Right lung (tissue), 5 donors: Measurements from ENCODE around the gene SLC35F1. TPM values are rescaled to one million over a fixed set of nuclear protein-coding genes. Genes with fewer than 3 reads are reported as not detected.

Source experiments
- DNase-seq, 2 donors: peaks; one replicate each; pipeline ENCODE4 v3.0.0-alpha.2; 2013
- polyA plus RNA-seq, 5 donors: library from polyadenylated mRNA; unstranded; fragments of 120-200 nt; gene quantifications; one replicate each; pipeline versions ENCODE4 v1.2.1 to v1.2.3, GENCODE V29; 2013; ENCODE audit warnings: inconsistent platforms in 1 of 5, low replicate concordance in 1 of 5; ENCODE audit not compliant: insufficient read length in 5 of 5, insufficient read depth in 1 of 5

Gene SLC35F1
- polyA plus RNA-seq, 5 donors, result 2.6 to 3.7 (median 3.1) TPM

- DNase-seq, result no peak
These were observed 196.5 kb downstream of the SLC35F1 start for GRCh38 chr6:118103381-118104146.

DNA sequence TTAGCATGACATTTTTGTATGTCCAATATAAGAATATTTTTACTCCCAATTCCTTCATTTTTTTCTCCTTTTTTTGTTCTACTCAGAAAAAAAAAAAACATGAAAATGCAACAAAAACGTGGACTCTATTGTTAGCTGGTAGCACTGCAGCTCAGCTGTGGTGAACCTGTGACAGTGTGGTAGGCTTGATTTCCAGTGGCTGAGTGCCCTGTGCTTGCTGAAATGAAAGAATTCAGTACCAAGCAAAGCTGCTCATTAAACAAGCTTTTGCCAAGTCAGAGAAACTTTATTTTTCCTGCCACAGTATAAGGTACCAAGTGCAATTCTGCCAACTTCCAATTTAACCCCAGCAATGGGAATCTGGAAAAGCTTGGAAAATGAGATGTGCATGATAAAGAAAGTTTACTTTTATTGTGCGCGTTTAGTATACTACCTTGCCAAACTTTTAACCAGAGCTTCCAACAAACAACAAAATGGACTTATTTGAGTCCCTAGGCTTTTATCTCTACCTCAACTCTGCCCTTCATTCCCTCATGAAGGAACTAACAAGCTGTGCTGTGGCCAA is 215.2 kb downstream of the SLC35F1 start:
- DNase-seq, result no peak

- DNase-seq, result no peak
These were observed 215.7 kb downstream of the SLC35F1 start for GRCh38 chr6:118122801-118123200.

DNA sequence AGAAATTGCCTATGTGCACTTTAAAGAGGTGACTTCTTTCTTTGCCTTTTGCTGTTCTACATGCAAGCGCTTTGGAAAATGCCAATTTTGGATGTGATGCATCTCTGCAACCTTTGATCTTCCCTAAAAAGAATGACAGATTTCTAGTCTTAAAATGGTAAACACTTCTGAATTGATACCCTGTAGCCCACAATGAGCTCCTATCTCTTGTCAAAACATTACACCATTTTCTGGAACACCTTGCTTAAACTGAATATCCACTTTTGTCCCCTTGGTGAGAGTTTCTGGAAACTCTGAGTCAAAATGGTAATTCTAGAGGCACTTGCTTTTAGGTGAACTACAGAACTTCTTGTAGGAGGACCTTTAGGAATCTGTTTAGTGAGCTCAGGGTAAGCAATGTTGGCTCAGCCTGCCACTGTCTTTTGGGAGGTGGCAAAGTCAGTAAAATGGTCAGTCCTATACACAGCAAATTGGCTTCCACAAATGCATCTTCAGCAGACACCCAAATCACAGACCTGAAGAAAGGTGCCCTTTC is 216.5 kb downstream of the SLC35F1 start:
- DNase-seq, result no peak

DNA sequence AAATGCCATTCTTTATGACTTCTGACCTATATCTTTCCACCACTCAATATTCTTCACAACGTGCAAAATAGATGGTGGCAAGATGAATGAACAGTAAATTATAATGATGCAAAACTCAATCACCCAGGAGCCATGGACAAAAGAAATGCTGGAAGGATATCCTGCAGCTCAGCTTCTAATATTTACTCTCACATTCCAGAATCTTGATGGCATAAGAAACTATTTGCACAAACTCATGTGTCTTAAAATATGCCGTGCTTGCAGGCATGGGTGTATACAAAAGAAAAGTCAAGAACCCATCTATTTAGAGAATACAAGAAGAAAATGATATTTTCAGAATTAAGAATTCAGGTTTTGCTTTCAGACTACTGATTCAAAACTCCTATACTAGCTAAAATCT is 217.8 kb downstream of the SLC35F1 start:
- no peak for DNase-seq

DNA sequence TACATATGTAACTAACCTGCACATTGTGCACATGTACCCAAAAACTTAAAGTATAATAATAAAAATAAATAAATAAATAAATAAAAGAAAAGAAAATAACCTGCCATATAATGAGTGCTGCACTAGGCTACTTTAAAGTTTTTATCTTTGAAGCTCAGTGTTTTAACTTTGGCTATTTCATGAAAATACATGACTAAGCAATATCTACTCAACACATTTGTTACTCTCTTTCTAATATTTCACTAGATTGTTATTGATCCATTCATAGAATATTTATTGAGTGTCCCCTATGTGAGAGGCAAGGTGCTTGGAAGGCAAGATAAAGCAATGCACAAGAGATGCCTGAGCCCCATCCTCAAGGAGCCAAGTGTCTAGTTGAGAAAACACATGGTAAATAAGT is 221.7 kb downstream of the SLC35F1 start:
- DNase-seq, result no peak

GRCh38 chr6:118134206-118134605 is 227.1 kb downstream of the SLC35F1 start:
- DNase-seq, result peak; percentile 55

- DNase-seq, result peak; percentile 19 to 36
These were observed 227.7 kb downstream of the SLC35F1 start for GRCh38 chr6:118134736-118135135.

DNA sequence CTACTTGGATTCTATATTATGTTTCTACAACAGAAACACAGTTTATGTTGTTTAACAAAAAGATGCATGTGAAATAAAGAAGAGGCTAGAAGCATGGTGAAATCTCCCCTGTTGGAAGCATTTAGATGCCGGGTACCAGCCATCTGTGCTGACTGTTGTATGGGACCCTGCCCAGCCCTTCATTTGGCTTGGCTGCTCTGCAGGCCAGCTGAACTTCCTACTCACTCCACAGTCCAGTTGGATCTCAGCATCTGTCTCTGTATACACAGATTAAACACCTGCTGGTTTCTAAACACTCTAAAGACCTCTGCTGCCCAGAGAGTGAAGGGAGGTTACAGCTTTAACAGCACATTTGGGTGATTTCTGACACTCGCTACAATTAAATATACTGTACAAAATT is 228.3 kb downstream of the SLC35F1 start:
- no peak for DNase-seq

GRCh38 chr6:118141211-118141610 is 234.1 kb downstream of the SLC35F1 start:
- no peak for DNase-seq

DNA sequence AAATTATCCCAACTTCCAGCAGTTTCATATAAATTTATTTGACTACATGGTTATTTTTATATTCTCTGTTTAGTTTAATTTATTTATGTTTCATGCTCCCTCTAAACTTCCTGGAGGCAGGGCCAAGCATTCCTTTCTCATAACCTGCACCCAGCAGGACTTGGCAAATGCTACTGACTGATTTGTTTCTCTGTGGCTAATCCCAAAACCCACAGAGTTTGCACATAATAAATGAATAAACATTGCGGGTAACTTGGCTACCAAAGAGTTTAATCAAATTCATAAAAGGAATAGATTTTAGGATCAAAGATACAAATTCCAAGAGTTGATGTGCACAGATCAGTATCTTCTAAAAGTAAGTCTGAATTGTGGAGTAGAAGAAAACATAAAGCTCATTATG is 239.5 kb downstream of the SLC35F1 start:
- DNase-seq, result no peak

- DNase-seq, result peak; percentile 16 to 35
These were observed 240.4 kb downstream of the SLC35F1 start for GRCh38 chr6:118147511-118147910.

GRCh38 chr6:118148561-118148960 is 241.5 kb downstream of the SLC35F1 start:
- DNase-seq, result no peak

DNA sequence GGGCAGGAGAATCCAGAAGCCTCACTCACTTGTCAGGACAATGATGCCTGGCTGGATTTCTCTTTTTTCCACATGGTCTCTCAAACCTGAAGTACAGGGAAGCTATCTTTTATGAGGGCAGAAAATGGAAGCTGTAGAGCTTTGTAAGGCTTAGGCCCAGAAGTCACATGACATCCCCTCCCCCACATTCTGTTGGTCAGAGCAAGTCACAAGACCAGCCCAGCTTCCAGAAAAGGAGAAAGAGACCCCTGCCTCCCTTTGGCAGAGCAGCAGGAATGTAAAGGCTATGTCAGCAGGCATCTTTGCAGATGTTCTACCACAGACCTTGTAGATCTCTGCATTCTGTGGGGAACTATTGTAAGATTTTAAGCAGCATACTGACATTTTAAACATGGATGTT is 245.5 kb downstream of the SLC35F1 start:
- DNase-seq, result no peak

- no peak for DNase-seq
These were observed 254.3 kb downstream of the SLC35F1 start for GRCh38 chr6:118161343-118161742.

DNA sequence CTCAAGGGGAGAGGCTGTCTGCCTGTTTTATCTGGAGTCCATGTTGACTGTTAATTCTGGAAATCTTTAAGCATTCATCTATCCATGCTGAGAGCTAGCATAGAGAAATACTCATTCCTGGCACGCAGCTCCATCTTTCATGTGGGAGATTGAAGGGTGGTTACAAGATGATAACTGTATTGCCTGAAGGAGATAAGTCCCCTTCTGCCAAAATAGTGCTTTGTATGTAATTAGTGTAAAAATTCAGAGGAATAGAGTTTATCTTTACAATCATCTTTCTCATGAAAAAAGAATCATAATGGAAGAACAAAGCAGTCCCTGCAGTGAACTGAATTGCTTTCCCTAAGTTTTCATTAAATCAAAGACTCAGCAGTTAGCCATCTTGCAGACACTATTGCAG is 256.5 kb downstream of the SLC35F1 start:
- no peak for DNase-seq

- DNase-seq, result no peak
These were observed 258.4 kb downstream of the SLC35F1 start for GRCh38 chr6:118165500-118165899.

- DNase-seq, result no peak
These were observed 261.4 kb downstream of the SLC35F1 start for GRCh38 chr6:118168421-118168820.

DNA sequence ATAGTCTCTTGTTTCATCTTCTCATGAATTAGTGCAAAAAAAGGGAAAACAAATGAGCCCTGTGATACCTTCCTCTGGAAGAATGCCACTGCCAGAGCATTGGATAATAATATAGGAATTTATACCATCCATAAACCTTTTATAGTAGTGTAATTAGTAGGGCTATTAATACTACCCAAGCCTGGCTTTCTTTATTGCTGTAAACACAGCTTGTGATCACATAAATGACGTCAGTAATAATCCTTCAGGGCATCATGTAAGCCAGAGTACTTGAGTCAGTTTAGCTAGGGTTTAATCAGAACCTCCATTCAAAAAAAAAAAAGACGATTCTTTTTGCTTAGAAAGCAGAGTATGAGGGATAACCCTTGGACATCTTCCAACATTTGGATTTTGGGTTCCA is 264.8 kb downstream of the SLC35F1 start:
- no peak for DNase-seq

- DNase-seq, result no peak
These were observed 267.0 kb downstream of the SLC35F1 start for GRCh38 chr6:118174071-118174470.

DNA sequence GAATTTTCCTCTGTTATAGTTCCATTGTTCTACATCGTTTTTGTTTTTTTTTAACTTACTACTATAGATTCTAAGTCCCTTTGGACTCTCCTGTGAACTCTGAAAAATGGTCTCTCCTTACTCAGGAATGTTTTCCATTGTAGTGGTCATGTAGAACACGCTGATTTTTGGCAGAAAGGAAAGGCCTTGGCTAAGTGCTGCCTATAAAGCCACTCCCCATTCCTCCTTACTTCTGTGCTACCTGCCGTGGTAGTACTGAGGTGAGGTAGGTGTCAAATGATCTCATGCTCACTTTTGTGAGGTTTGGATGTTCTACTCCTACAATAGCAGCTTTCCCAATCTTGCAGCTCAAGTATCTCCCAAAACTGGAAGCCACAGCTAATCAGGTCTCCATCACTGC is 270.7 kb downstream of the SLC35F1 start:
- DNase-seq, result no peak

DNA sequence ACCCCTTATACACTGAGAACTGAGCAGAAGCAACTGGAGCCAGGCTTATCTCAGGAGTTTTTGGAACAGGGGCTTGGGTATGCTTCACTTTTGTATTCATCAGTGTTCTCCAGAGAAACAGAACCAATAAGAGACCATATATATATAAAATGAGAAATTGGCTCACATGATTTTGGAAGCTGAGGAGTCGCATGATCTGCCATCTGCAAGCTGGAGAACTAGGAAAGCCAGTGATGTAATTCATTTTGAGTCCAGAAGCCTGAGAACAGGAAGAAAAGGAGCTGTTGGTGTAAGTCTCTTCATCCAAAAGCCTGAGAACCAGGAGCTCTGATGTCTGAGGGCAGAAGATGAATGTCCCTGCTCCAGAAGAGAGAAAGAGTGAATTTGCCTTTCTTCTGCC is 272.0 kb downstream of the SLC35F1 start:
- no peak for DNase-seq
